Nephron progenitor cell (in vitro differentiated cells): ENCODE data around the gene CUBN.

Experiments used
- DNase-seq: peaks from one replicate; pipeline ENCODE4 v3.0.0; 2021
- H3K27ac Mint-ChIP-seq: 2 replicates; pipeline ENCODE4 v1.8.0; 2021; ENCODE audit warnings: mild to moderate bottlenecking, moderate library complexity, mixed read lengths
- H3K27me3 Mint-ChIP-seq: 2 replicates; pipeline ENCODE4 v1.8.0; 2021; ENCODE audit warnings: mild to moderate bottlenecking, low read depth, mixed read lengths; ENCODE audit not compliant: poor library complexity
- H3K36me3 Mint-ChIP-seq: 2 replicates; pipeline ENCODE4 v1.8.0; 2021; ENCODE audit warnings: low read depth, mixed read lengths
- H3K4me1 Mint-ChIP-seq: 2 replicates; pipeline ENCODE4 v1.8.0; 2021; ENCODE audit warnings: mixed read lengths
- H3K4me3 Mint-ChIP-seq: 2 replicates; pipeline ENCODE4 v1.8.0; 2021; ENCODE audit warnings: mild to moderate bottlenecking, moderate library complexity, mixed read lengths
- H3K9me3 Mint-ChIP-seq: 2 replicates; pipeline ENCODE4 v1.8.0; 2021; ENCODE audit warnings: mild to moderate bottlenecking, moderate library complexity, mixed read lengths
- TF ChIP-seq, protein P1 (sequence below): fragments of 200-600 bp; sonication (generic); IDR thresholded peaks from 2 replicates; pipeline ENCODE4 v1.5.0; 2021; ENCODE audit warnings: antibody characterized with exemption

CUBN gene

DNA sequence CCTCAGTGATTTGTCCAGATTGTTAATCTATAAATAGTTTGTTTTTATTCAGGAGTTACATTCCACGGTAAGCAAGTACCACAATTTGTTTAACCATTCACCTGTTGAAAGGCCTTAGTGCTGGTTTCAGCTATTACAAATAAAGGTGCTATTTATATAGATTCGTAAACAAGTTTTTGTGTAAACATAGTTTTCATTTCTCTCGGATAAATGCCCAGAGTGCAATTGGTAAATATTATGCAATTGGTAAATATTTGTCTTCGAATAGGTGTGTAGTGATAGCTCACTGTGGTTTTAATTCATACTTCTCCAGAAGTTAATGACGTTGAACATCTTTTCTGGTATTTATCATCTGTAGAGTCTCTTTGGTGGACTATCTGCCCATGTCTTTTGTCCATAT is 235.9 kb downstream of the CUBN start:
- H3K27ac Mint-ChIP-seq = no peak overlapping the region
- TF ChIP-seq, protein P1, sequence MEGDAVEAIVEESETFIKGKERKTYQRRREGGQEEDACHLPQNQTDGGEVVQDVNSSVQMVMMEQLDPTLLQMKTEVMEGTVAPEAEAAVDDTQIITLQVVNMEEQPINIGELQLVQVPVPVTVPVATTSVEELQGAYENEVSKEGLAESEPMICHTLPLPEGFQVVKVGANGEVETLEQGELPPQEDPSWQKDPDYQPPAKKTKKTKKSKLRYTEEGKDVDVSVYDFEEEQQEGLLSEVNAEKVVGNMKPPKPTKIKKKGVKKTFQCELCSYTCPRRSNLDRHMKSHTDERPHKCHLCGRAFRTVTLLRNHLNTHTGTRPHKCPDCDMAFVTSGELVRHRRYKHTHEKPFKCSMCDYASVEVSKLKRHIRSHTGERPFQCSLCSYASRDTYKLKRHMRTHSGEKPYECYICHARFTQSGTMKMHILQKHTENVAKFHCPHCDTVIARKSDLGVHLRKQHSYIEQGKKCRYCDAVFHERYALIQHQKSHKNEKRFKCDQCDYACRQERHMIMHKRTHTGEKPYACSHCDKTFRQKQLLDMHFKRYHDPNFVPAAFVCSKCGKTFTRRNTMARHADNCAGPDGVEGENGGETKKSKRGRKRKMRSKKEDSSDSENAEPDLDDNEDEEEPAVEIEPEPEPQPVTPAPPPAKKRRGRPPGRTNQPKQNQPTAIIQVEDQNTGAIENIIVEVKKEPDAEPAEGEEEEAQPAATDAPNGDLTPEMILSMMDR = no peak
- no peak for DNase-seq
- H3K27me3 Mint-ChIP-seq = peaks cover 2% of the 10 kb centered on the region
- peaks cover 15% of the 10 kb centered on the region for H3K4me1 Mint-ChIP-seq
- H3K9me3 Mint-ChIP-seq = peaks cover 6% of the 10 kb centered on the region
- no peak overlapping the region for H3K4me3 Mint-ChIP-seq
- peaks cover 6% of the 10 kb centered on the region for H3K36me3 Mint-ChIP-seq

DNA sequence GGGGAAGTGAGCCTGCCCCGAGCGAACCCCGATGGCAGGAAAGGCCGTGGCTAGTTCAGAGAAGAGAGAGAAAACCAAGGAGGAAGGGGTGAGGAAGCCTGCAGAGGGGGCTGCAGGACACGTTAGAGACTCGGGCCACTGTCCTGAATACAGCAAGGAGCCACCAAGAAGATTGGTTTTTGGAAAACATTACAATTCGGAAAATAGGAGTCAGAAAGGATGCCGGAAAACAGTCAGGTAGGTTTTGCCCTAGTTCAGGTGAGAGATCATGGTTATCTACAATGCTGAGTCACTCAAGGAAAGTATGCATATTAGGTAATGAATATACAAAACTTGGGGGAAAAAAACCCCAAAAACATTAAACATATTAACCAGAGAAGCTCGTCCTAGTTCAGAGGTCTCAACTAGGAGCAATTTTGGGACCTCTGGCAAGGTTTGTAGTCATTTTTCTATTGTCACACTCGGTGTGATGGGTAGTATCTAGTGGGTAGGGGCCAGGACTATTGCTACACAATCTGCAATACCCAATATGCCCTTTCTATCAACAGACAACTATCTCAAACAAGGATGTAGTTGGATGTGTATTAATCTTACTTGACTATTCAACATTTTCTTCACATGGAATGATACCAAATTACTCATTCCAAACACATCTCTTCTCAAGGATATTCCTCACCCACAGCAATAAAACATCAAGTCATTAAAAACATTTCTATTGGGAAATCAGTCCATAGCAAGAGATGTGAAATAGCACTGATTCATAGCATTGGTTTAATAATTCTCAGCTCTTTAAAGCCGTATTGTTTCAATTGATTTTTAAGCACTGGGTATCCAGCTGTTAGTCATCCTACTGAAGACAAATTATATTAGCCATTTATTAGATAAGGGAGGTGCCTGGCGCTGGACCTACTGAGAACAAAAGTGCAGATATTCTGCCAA is 238.0 kb downstream of the CUBN start:
- TF ChIP-seq, protein P1 = peak; percentile 57
- H3K4me1 Mint-ChIP-seq = peaks cover 15% of the 10 kb centered on the region
- H3K9me3 Mint-ChIP-seq = peaks cover 4% of the 10 kb centered on the region
- H3K4me3 Mint-ChIP-seq = peak overlapping the region; percentile 77
- H3K36me3 Mint-ChIP-seq = peaks cover 2% of the 10 kb centered on the region
- DNase-seq = peak; percentile 56
- peak overlapping the region; percentile 64 for H3K27ac Mint-ChIP-seq
- peaks cover 2% of the 10 kb centered on the region for H3K27me3 Mint-ChIP-seq

DNA sequence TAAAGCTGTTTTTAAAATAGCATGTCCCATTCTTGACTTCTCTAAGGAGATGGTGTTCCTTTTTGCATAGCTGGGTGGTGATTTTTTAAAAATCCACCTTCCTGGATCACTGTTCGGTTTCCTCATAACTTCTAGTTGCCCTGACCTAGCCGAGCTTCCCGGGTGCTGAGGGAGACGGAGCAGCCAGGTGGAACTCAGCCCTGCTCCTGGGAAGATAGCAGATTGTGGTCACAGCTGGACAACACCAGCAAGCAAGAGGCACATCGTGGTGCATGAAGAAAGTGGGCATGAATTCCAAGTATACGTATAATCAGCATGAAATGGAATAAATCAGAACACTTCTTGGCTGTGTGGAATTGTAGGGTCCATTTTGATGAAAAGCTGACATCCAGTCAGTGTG is 238.9 kb downstream of the CUBN start:
- DNase-seq = no peak
- H3K36me3 Mint-ChIP-seq = no peaks in the 10 kb centered on the region
- peaks cover 15% of the 10 kb centered on the region for H3K4me1 Mint-ChIP-seq
- peak overlapping the region; percentile 77 for H3K4me3 Mint-ChIP-seq
- no peak overlapping the region for H3K27ac Mint-ChIP-seq
- TF ChIP-seq, protein P1 = no peak
- H3K27me3 Mint-ChIP-seq = peaks cover 2% of the 10 kb centered on the region
- H3K9me3 Mint-ChIP-seq = no peaks in the 10 kb centered on the region

DNA sequence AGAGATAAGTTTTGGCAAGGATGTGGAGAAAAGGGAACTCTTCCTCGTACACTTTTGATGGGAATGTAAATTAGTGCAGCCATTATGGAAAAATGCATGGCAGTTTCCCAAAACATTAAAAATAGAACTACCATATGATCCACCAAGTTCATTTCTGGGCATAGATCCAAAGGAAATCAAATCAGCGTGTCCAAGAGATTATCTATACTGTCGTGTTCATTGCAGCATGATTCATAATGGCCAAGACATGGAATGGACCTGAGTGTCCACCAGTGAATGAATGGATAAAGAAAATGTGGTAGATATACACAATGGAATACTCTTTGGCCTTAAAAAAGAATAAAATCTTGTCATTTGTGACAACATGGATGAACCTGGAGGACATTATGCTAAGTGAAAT is 242.0 kb downstream of the CUBN start:
- TF ChIP-seq, protein P1 = no peak
- no peak overlapping the region for H3K27ac Mint-ChIP-seq
- DNase-seq = no peak
- H3K9me3 Mint-ChIP-seq = peaks cover 6% of the 10 kb centered on the region
- H3K4me3 Mint-ChIP-seq = no peak overlapping the region
- peaks cover 15% of the 10 kb centered on the region for H3K4me1 Mint-ChIP-seq
- no peaks in the 10 kb centered on the region for H3K27me3 Mint-ChIP-seq
- no peaks in the 10 kb centered on the region for H3K36me3 Mint-ChIP-seq

DNA sequence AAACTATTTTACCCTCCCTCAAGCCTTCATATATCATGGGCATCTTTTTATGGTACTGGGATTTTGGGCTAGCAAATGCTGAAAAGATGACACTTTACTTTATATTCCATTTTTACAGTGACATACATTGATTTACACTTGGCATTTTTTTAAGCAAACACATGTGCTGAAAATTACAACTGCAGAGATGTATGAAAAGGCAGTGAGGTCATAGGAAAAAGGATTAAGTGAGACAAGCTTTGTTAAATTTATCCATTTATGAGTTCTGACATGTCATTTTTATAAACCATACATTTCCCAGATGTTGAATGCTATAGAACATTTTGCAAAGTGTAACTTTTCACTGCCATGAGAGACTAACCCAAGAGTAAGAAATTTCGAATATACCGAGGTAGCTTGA is 243.6 kb downstream of the CUBN start:
- Mint-ChIP-seq H3K9me3 (peaks cover 6% of the 10 kb centered on the region), H3K27me3 (no peaks in the 10 kb centered on the region), H3K27ac (no peak overlapping the region), H3K4me1 (peaks cover 5% of the 10 kb centered on the region), H3K36me3 (no peaks in the 10 kb centered on the region), H3K4me3 (no peak overlapping the region)
- no peak for DNase-seq
- TF ChIP-seq, protein P1 = no peak

DNA sequence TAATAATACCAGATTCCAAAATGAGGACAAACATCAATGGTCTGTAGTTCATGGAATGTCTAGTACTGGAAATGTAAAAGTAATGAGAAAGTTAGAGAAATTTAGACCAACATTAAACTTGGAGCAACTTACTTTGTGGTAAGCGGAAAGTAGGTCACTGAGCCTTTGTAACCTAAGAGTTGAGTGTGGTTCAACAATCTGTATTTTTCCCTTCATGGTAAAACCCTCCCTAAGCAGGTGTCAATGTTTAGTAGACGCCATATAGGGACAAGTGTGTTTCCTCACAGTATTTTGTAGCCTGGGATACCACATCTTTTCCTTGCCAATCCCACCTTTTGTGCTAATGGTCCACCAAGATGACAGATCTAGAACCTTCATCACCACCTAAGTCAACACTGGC is 245.1 kb downstream of the CUBN start:
- no peak overlapping the region for H3K4me3 Mint-ChIP-seq
- peaks cover 6% of the 10 kb centered on the region for H3K9me3 Mint-ChIP-seq

More for the DNA sequence above, 245.1 kb downstream of the CUBN start:
- no peak overlapping the region for H3K27ac Mint-ChIP-seq
- no peaks in the 10 kb centered on the region for H3K4me1 Mint-ChIP-seq
- no peaks in the 10 kb centered on the region for H3K36me3 Mint-ChIP-seq
- TF ChIP-seq, protein P1 = no peak
- H3K27me3 Mint-ChIP-seq = no peaks in the 10 kb centered on the region
- DNase-seq = no peak
